IPS-18a (cell line): ENCODE measurements around the gene RNLS.

Source experiments
- H3K27ac ChIP-seq: one replicate; pipeline ENCODE4 v1.5.1; 2013; ENCODE audit warnings: low read length
- H3K27me3 ChIP-seq: one replicate; pipeline ENCODE4 v1.6.1; 2013; ENCODE audit warnings: mild to moderate bottlenecking, low read length; ENCODE audit not compliant: control insufficient read depth, insufficient read depth
- H3K36me3 ChIP-seq: one replicate; pipeline ENCODE4 v1.6.1; 2013; ENCODE audit warnings: low read depth, low read length; ENCODE audit not compliant: control insufficient read depth
- H3K4me1 ChIP-seq: one replicate; pipeline ENCODE4 v1.6.1; 2013; ENCODE audit warnings: low read depth, low read length; ENCODE audit not compliant: control insufficient read depth
- H3K4me3 ChIP-seq: one replicate; pipeline ENCODE4 v1.5.1; 2013; ENCODE audit warnings: low read length
- H3K9ac ChIP-seq: one replicate; pipeline ENCODE4 v1.6.1; 2013; ENCODE audit warnings: mild to moderate bottlenecking, low read length, moderate library complexity
- H3K9me3 ChIP-seq: one replicate; pipeline ENCODE4 v1.6.1; 2013; ENCODE audit warnings: low read depth, low read length; ENCODE audit not compliant: control insufficient read depth

Gene RNLS

DNA sequence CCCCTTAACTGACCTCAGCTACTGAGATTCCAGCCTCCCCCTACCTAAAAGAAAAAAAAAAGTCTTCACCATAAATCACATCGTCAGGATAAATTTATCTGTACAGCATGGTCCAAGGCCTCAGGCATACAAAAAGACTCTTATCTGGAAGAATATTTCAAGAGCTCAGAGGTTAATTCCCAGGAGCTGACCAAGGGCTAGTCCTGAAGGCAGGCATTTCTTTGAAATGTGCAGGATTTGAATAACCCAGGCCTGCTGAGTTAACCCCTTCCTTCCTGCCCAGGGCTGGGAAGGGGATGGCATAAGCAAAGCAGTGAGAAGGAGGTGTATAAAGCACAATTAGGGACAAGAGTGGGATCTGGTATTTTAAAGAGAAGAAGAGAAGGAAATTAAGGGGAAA is 111.2 kb downstream of the RNLS start:
- H3K9me3 ChIP-seq, result peaks cover 7% of the 10 kb centered on the region
- no peak overlapping the region for H3K9ac ChIP-seq
- H3K4me1 ChIP-seq, result peaks cover 11% of the 10 kb centered on the region
- H3K27ac ChIP-seq, result no peak overlapping the region
- H3K36me3 ChIP-seq, result no peaks in the 10 kb centered on the region
- no peaks in the 10 kb centered on the region for H3K27me3 ChIP-seq
- no peak overlapping the region for H3K4me3 ChIP-seq

DNA sequence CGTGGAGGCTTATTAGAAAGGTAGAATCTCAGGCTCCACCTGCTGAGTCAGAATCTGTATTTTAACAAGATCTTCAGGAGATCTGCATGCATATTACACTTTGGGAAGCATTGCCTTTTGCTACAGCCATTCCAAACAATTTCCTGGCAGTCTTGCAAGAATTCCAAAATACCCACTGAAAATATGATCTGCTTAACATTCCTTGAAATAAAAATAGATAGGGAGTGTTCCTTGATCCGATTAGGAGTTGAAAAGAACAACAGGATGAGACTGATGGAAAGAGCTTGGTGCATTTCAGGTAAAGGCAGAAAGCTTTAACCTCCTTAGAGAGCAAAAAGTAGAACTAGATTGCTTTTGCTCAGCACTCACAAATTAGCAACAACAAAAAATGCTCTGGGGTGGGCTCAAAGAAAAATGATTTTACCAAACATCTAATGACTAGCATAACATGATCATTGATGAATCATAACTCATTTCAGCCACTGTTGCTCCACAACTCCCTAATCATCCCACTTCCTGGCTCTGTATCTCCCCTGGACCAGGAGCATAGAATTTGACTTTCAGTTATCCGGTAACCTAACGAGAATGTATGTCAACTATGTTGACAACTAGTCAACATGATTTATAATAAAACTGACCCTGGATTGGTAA is 115.2 kb downstream of the RNLS start:
- no peaks in the 10 kb centered on the region for H3K4me1 ChIP-seq
- no peak overlapping the region for H3K9ac ChIP-seq
- H3K27ac ChIP-seq, result no peak overlapping the region
- H3K36me3 ChIP-seq, result no peaks in the 10 kb centered on the region
- no peaks in the 10 kb centered on the region for H3K27me3 ChIP-seq
- H3K4me3 ChIP-seq, result no peak overlapping the region
- peaks cover 7% of the 10 kb centered on the region for H3K9me3 ChIP-seq

DNA sequence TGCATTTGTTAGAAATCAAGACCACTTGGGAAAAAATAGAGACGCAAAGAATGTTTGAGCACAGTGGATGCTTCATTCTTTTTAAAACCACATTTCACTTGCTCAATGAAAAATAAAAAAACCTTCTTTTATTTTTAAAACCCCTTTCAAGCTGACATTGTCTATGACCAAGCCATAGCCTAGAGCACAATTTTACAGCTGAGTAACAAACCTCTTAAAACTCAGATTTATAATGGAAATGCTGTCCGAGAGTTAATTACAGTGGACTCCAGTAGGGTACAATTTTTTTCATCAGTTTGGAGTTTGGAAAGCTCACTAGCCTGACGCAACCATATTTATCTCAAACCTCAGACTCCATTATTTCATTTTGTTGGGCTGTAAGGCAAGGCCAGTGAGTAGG is 116.3 kb downstream of the RNLS start:
- no peaks in the 10 kb centered on the region for H3K27me3 ChIP-seq

DNA sequence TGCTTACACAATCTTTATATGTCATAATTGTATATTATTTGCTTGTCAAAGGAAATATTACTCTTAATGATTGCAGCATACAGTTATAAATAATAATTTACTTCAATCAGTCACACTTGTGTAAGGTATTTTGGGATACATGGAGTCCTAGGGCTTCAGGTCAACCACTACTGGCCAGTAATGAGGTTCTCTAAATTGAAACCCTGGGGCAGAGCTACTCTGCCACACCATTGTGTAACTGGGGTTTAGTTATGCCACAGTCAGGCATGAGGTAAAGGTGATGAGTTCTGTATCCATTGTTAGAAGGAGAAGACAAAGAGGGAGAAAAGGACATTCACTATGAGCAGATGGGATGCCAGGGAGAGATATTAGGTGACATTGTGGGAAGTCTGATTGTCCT is 117.4 kb downstream of the RNLS start:
- Histone ChIP-seq H3K4me3 (no peak overlapping the region), H3K27ac (no peak overlapping the region), H3K36me3 (no peaks in the 10 kb centered on the region), H3K9me3 (no peaks in the 10 kb centered on the region), H3K4me1 (no peaks in the 10 kb centered on the region), H3K9ac (no peak overlapping the region), H3K27me3 (no peaks in the 10 kb centered on the region)

More for the DNA sequence above, 116.3 kb downstream of the RNLS start:
- no peaks in the 10 kb centered on the region for H3K36me3 ChIP-seq
- peaks cover 7% of the 10 kb centered on the region for H3K9me3 ChIP-seq
- no peak overlapping the region for H3K4me3 ChIP-seq
- H3K4me1 ChIP-seq, result no peaks in the 10 kb centered on the region
- H3K9ac ChIP-seq, result no peak overlapping the region
- no peak overlapping the region for H3K27ac ChIP-seq

DNA sequence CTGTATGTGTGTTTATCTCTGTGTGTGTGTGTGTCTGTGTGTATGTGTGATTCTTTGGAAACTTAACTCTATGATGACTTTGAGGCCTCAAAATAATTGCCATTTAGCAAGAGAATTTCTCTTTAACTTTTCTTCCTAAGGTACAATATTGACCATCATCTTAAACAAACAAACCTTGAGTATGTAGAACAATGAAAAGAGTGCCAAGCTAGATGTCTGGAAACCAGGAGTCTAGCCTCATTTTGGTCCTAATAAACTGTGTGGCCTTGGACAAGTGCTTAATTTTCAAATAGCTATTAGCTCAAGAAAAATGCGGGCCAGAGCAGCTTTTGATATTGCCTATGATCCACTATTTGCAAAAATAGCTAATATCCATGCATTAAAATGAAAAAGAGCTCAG is 119.3 kb downstream of the RNLS start:
- Histone ChIP-seq H3K36me3 (no peaks in the 10 kb centered on the region), H3K4me3 (no peak overlapping the region), H3K9ac (no peak overlapping the region), H3K27ac (no peak overlapping the region), H3K27me3 (no peaks in the 10 kb centered on the region), H3K9me3 (no peaks in the 10 kb centered on the region), H3K4me1 (no peaks in the 10 kb centered on the region)

DNA sequence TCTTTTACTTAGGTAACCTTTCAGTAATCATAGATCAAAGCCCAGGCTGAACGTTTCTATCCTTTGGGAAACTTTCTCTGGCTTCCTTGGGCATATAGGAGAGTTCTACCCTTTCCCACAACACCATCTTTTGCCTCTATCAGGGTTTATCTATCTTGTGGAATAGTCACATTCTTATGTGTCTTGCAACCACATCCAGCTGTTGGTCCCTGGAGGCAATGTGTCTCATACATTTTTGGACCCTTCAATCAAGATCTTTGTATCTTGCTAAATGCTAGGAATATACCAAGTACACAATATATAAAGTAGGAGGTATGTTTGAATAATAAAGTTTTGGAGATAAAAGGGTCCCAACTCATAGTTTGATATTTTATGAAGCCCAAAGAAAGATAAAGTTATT is 121.7 kb downstream of the RNLS start:
- H3K4me1 ChIP-seq, result no peaks in the 10 kb centered on the region

DNA sequence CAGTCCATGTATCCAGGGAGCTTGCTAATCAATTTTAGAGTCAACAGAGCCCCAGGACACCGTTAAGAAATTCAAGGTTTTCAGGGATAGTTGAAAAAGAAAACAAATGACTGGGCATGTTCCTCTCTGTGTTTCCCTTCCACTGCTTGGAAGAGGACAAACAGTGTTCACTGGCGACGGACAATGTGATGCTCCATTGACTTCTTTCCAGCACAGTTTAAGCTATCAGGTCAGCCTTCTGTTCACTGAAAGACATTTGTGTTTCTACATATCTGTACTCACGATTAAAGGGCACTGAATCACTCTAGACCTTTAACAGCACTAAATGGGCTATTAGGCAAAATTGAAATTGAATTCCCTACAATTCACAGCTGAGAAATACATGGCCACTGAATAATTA is 123.6 kb downstream of the RNLS start:
- H3K36me3 ChIP-seq, result no peaks in the 10 kb centered on the region
- H3K27me3 ChIP-seq, result no peaks in the 10 kb centered on the region
- H3K4me1 ChIP-seq, result no peaks in the 10 kb centered on the region
- no peak overlapping the region for H3K9ac ChIP-seq
- H3K27ac ChIP-seq, result no peak overlapping the region
- H3K4me3 ChIP-seq, result no peak overlapping the region
- H3K9me3 ChIP-seq, result no peaks in the 10 kb centered on the region

More for the DNA sequence above, 121.7 kb downstream of the RNLS start:
- H3K36me3 ChIP-seq, result no peaks in the 10 kb centered on the region
- H3K27me3 ChIP-seq, result no peaks in the 10 kb centered on the region
- H3K4me3 ChIP-seq, result no peak overlapping the region
- no peak overlapping the region for H3K9ac ChIP-seq
- no peak overlapping the region for H3K27ac ChIP-seq
- H3K9me3 ChIP-seq, result no peaks in the 10 kb centered on the region

DNA sequence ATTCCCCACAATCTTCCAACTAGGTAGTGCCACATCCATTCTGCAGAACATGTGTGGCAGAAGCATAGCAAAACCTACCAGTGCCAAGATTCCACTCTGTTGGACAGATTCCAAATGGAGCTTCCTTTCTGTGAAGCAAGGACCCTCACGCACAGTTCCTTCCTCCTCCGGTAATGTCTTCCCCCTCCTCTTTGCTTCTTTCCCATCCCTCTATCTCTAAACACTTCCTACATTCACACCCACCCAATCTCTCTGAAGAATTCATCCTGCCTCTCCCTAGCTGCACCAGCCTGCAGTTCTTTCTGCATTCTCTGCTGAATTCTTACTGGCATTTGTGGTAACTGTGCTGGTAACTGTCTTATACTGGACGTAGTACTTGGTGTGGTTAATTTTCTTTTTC is 124.9 kb downstream of the RNLS start:
- Histone ChIP-seq H3K4me1 (no peaks in the 10 kb centered on the region), H3K9ac (no peak overlapping the region), H3K27me3 (no peaks in the 10 kb centered on the region), H3K9me3 (no peaks in the 10 kb centered on the region), H3K4me3 (no peak overlapping the region), H3K36me3 (no peaks in the 10 kb centered on the region), H3K27ac (no peak overlapping the region)

DNA sequence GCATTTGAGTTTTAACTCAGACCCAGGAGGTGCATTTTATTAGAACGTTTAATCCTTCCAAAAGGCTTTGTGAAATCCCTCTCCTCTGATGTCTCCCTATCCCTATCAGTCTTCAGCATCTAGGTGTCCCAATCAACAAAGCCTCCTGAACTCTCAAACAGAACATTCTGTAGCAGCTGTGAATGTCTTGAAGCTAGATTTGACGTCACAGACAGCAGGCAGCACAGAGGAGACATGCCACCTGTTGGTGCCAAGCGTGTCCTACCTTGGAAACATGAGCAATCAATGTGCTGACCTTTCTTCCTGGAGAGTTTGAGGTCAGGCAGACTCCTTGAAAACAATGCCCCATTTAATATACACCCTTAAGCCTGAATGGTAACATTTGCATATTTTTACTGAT is 125.5 kb downstream of the RNLS start:
- no peaks in the 10 kb centered on the region for H3K36me3 ChIP-seq
- H3K4me3 ChIP-seq, result no peak overlapping the region
- H3K27ac ChIP-seq, result no peak overlapping the region

DNA sequence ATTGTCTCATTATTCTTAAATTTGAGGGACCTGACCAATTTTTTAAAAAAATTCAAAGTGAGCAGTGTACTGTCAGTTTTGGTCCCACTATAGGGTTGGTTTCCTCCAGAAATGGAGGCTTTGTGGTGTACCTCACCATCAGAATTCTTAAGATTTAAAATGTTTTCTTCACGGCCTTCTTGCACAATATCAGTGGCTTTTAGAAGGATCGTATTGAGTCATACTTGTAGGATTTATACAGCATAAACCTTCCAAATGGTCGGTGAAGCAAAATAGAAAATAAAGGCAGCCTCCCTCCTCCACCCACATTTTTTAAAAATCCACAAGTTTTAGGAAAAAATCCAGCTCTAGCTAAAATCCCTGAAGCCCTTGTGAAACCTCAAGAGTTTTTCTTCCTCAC is 126.4 kb downstream of the RNLS start:
- Histone ChIP-seq H3K9ac (no peak overlapping the region), H3K27ac (no peak overlapping the region), H3K36me3 (no peaks in the 10 kb centered on the region), H3K4me3 (no peak overlapping the region), H3K4me1 (no peaks in the 10 kb centered on the region), H3K9me3 (no peaks in the 10 kb centered on the region), H3K27me3 (no peaks in the 10 kb centered on the region)

More for the DNA sequence above, 125.5 kb downstream of the RNLS start:
- Histone ChIP-seq H3K9me3 (no peaks in the 10 kb centered on the region), H3K27me3 (no peaks in the 10 kb centered on the region), H3K4me1 (no peaks in the 10 kb centered on the region), H3K9ac (no peak overlapping the region)

DNA sequence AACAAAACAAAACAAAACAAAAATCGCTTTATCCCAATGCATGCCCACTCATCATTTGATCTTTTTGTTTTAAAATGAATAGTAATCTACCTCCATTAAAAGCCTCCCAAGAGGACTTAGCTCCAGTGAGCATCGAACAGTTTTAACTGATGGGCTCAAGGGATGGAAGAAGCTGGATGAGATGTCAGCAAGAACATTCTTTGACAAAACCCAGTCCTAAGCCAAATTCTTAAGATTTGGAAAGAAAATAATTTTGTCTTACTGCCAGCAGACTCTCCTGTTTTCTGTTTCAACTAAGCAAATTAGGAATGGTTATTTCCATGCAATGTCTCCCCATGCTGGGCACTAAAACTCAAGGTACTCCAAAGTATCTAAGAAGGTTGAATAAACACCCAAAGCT is 127.3 kb downstream of the RNLS start:
- H3K9ac ChIP-seq, result no peak overlapping the region
- no peaks in the 10 kb centered on the region for H3K9me3 ChIP-seq
- no peak overlapping the region for H3K27ac ChIP-seq
- H3K4me1 ChIP-seq, result no peaks in the 10 kb centered on the region
- no peak overlapping the region for H3K4me3 ChIP-seq
- no peaks in the 10 kb centered on the region for H3K36me3 ChIP-seq
- H3K27me3 ChIP-seq, result no peaks in the 10 kb centered on the region

DNA sequence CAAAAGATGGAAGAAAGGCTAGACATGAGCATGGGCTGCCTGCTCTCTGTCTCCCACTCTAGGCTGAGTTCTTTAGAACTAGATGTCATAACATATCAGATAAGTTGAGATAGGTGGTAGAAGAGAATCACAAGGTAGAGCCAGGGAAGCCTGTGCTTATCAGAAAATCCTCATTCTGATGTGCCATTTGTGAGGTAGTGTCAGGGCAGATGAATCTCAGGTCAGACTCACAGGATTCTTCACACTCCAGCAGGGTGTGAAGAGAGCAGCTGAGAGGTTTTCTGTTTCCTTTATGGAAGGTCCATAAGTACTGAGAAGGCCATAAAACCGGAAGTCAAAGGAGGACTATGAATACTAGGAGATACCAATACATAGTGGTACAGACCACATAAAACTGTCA is 132.9 kb downstream of the RNLS start:
- Histone ChIP-seq H3K9ac (no peak overlapping the region), H3K36me3 (no peaks in the 10 kb centered on the region), H3K27ac (no peak overlapping the region), H3K27me3 (no peaks in the 10 kb centered on the region), H3K4me3 (no peak overlapping the region), H3K9me3 (no peaks in the 10 kb centered on the region), H3K4me1 (no peaks in the 10 kb centered on the region)
